Esophagus squamous epithelium (tissue), 4 donors: ENCODE measurements around the gene SAC3D1.

Experiments used
- POLR2A ChIP-seq, 4 donors: fragments of 450-650 bp; IDR thresholded peaks; one replicate each; pipeline ENCODE4 v1.6.1; 2017; ENCODE audit warnings: antibody characterized with exemption in 4 of 4, mild to moderate bottlenecking in 4 of 4, moderate library complexity in 3 of 4
- TF ChIP-seq, protein P1 (sequence below), 6 experiments: fragments of 450-650 bp in 4 of 6; fragments of 200-600 bp in 2 of 6; sonication (generic) in 2 of 6; IDR thresholded peaks; one replicate each; pipeline ENCODE4 v1.5.1; 2016 to 2019; ENCODE audit warnings: antibody characterized with exemption in 6 of 6, mild to moderate bottlenecking in 4 of 6, moderate library complexity in 4 of 6

DNA sequence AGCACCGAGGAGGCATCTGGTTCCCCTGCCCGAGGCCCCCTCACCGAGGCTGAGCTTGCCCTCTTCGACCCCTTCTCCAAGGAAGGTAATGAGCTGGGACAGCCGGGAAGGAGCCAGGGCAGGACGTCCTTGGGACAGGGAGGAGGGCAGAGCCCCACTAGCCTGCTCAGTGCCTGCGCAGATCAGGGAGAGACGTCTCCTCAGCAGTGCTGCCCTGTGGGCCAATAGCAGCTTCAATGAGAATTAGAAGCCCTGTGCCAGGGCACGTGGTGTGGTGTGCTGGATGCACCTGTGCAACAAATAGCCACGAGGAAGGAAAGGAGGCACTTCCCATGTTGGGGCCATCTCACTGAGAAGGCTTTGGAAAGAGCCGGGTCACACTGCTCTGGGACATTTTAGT is 5.4 kb upstream of the SAC3D1 start:
- TF ChIP-seq, protein P1, sequence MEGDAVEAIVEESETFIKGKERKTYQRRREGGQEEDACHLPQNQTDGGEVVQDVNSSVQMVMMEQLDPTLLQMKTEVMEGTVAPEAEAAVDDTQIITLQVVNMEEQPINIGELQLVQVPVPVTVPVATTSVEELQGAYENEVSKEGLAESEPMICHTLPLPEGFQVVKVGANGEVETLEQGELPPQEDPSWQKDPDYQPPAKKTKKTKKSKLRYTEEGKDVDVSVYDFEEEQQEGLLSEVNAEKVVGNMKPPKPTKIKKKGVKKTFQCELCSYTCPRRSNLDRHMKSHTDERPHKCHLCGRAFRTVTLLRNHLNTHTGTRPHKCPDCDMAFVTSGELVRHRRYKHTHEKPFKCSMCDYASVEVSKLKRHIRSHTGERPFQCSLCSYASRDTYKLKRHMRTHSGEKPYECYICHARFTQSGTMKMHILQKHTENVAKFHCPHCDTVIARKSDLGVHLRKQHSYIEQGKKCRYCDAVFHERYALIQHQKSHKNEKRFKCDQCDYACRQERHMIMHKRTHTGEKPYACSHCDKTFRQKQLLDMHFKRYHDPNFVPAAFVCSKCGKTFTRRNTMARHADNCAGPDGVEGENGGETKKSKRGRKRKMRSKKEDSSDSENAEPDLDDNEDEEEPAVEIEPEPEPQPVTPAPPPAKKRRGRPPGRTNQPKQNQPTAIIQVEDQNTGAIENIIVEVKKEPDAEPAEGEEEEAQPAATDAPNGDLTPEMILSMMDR (IDR thresholded peaks at IDR 0.05), result no peak
- no peak for TF ChIP-seq POLR2A (IDR thresholded peaks at IDR 0.05)
